GM21367 (cell line): ENCODE results near the gene RSPRY1.

ENCODE experiments used
- ATAC-seq: cut with Tn5 transposase; IDR thresholded peaks from one replicate; pipeline ENCODE4 v1.9.1; 2021; ENCODE audit not compliant: unreplicated experiment

RSPRY1 gene

GRCh38 chr16:57185945-57186871, at the start of gene RSPRY1, which contains the start of gene PSME3IP1:
TSS of gene RSPRY1 (plus strand) at chr16:57186329. CDS start at chr16:57204659, 18,330 bp downstream.
TSS of gene PSME3IP1 (minus strand) at chr16:57186039. CDS start at chr16:57173854, 12,185 bp downstream.
- peak; percentile 81 for ATAC-seq

- no peak for ATAC-seq
Measured at GRCh38 chr16:57137043-57137442, 49.1 kb upstream of the RSPRY1 start.

- no peak for ATAC-seq
Measured at GRCh38 chr16:57137566-57138273, 48.4 kb upstream of the RSPRY1 start.

GRCh38 chr16:57138281-57138935, 47.7 kb upstream of the RSPRY1 start:
- ATAC-seq, result no peak

- no peak for ATAC-seq
Measured at GRCh38 chr16:57140931-57141668, 45.0 kb upstream of the RSPRY1 start.

- ATAC-seq, result no peak
Measured at GRCh38 chr16:57141822-57142631, 44.1 kb upstream of the RSPRY1 start.

GRCh38 chr16:57143149-57143921, 42.8 kb upstream of the RSPRY1 start:
- ATAC-seq, result no peak

GRCh38 chr16:57144027-57144426, 42.1 kb upstream of the RSPRY1 start:
- ATAC-seq, result no peak

GRCh38 chr16:57145046-57146021, 40.8 kb upstream of the RSPRY1 start:
- no peak for ATAC-seq

- no peak for ATAC-seq
Measured at GRCh38 chr16:57146040-57146647, 40.0 kb upstream of the RSPRY1 start.

GRCh38 chr16:57146735-57147134, 39.4 kb upstream of the RSPRY1 start:
- no peak for ATAC-seq

GRCh38 chr16:57147381-57148221, 38.5 kb upstream of the RSPRY1 start:
- ATAC-seq, result no peak

- ATAC-seq, result no peak
Measured at GRCh38 chr16:57148481-57148880, 37.6 kb upstream of the RSPRY1 start.

GRCh38 chr16:57149391-57149790, 36.7 kb upstream of the RSPRY1 start:
- ATAC-seq, result no peak

GRCh38 chr16:57150682-57151330, 35.3 kb upstream of the RSPRY1 start:
- ATAC-seq, result no peak

- no peak for ATAC-seq
Measured at GRCh38 chr16:57151369-57151768, 34.8 kb upstream of the RSPRY1 start.
